MM.1S (cell line): ENCODE measurements around the gene EYA2.

ENCODE experiments used
- CTCF ChIP-seq: fragments of 300-600 bp; sonication (generic); IDR thresholded peaks from 2 replicates; pipeline ENCODE4 v1.5.1; 2016; ENCODE audit warnings: antibody characterized with exemption, low read length, mixed read lengths
- EZH2 ChIP-seq: fragments of 300-600 bp; sonication (generic); optimal IDR thresholded peaks from 2 replicates; pipeline ENCODE3; 2017; ENCODE audit warnings: low read depth, mild to moderate bottlenecking, antibody characterized with exemption, low read length, mixed read lengths
- EZH2phosphoT487 ChIP-seq: fragments of 300-600 bp; sonication (generic); IDR thresholded peaks from 2 replicates; pipeline ENCODE4 v1.6.1; 2018; ENCODE audit warnings: antibody characterized with exemption, low read length

GRCh38 chr20:47233333-47234188 is 338.9 kb downstream of the EYA2 start:
- TF ChIP-seq CTCF, result no peak
- no peak for TF ChIP-seq EZH2phosphoT487
- TF ChIP-seq EZH2, result no peak
